ENCODE measurements around the gene CASP8AP2. TPM values are rescaled to one million over a fixed set of nuclear protein-coding genes. Genes with fewer than 3 reads are reported as not detected.
A peak's percentile ranks its signal among the peaks of the same experiment; 100 is the strongest.

The CASP8AP2 gene
- total and polyA plus RNA-seq, 2 experiments from 2014 or later, result 8.9 to 21.6 TPM

GRCh38 chr6:89786970-89787369 lies 42.7 kb upstream of the CASP8AP2 start:
- H3K4me3 ChIP-seq, result no peak overlapping the region
- no peaks in the 10 kb centered on the region for H3K9me3 ChIP-seq (ENCODE audit: low read depth)
- H3K4me1 ChIP-seq (ENCODE audit: low read depth), result no peaks in the 10 kb centered on the region
- peaks cover 41% of the 10 kb centered on the region for H3K36me3 ChIP-seq
- DNase-seq (ENCODE audit: low read depth in 1 of 2, low spot score in 1 of 2), result no peak
- no peak overlapping the region for H3K27ac ChIP-seq
- TF ChIP-seq CTCF (IDR thresholded peaks at IDR 0.05; ENCODE audit: low read depth, low read length), result no peak
- H3K27me3 ChIP-seq, result no peaks in the 10 kb centered on the region

- Histone ChIP-seq H3K36me3 (peaks cover 39% of the 10 kb centered on the region), H3K4me3 (no peak overlapping the region), H3K27ac (no peak overlapping the region), H3K4me1 (ENCODE audit: low read depth) (no peaks in the 10 kb centered on the region), H3K9me3 (ENCODE audit: low read depth) (no peaks in the 10 kb centered on the region), H3K27me3 (no peaks in the 10 kb centered on the region)
- no peak for TF ChIP-seq CTCF (IDR thresholded peaks at IDR 0.05; ENCODE audit: low read depth, low read length)
- DNase-seq (ENCODE audit: low read depth in 1 of 2, low spot score in 1 of 2), result no peak
Observed at GRCh38 chr6:89787660-89788328, 41.9 kb upstream of the CASP8AP2 start.

GRCh38 chr6:89789980-89790379 lies 39.7 kb upstream of the CASP8AP2 start:
- Histone ChIP-seq H3K36me3 (peaks cover 25% of the 10 kb centered on the region), H3K27ac (no peak overlapping the region), H3K4me3 (no peak overlapping the region), H3K9me3 (ENCODE audit: low read depth) (no peaks in the 10 kb centered on the region), H3K4me1 (ENCODE audit: low read depth) (no peaks in the 10 kb centered on the region), H3K27me3 (no peaks in the 10 kb centered on the region)
- DNase-seq (ENCODE audit: low read depth in 1 of 2, low spot score in 1 of 2), result no peak
- TF ChIP-seq CTCF (IDR thresholded peaks at IDR 0.05; ENCODE audit: low read depth, low read length), result no peak

- Histone ChIP-seq H3K27me3 (no peaks in the 10 kb centered on the region), H3K9me3 (ENCODE audit: low read depth) (no peaks in the 10 kb centered on the region), H3K4me3 (no peak overlapping the region), H3K4me1 (ENCODE audit: low read depth) (no peaks in the 10 kb centered on the region), H3K36me3 (peaks cover 21% of the 10 kb centered on the region), H3K27ac (no peak overlapping the region)
- DNase-seq (ENCODE audit: low read depth in 1 of 2, low spot score in 1 of 2), result no peak
- TF ChIP-seq CTCF (IDR thresholded peaks at IDR 0.05; ENCODE audit: low read depth, low read length), result no peak
Observed at GRCh38 chr6:89790403-89790802, 39.3 kb upstream of the CASP8AP2 start.

- Histone ChIP-seq H3K9me3 (ENCODE audit: low read depth) (no peaks in the 10 kb centered on the region), H3K27me3 (no peaks in the 10 kb centered on the region), H3K27ac (no peak overlapping the region), H3K4me1 (ENCODE audit: low read depth) (no peaks in the 10 kb centered on the region), H3K36me3 (peaks cover 13% of the 10 kb centered on the region), H3K4me3 (no peak overlapping the region)
- peak; percentile 23 to 38 for DNase-seq (ENCODE audit: low read depth in 1 of 2, low spot score in 1 of 2)
- TF ChIP-seq CTCF (IDR thresholded peaks at IDR 0.05; ENCODE audit: low read depth, low read length), result peak; percentile 54
Observed at GRCh38 chr6:89792881-89793280, 36.8 kb upstream of the CASP8AP2 start.
